Calu3 (cell line): ENCODE results near the gene SPOCK1. TPM values are rescaled to one million over a fixed set of nuclear protein-coding genes. Genes with fewer than 3 reads are reported as not detected.

Experiments
- BruUV-seq: library from RNA; stranded (reverse); fragments of 400-500 nt; replicated peaks from 2 replicates; lab custom pipeline; 2021; lab: Mats Ljungman, UMichigan
- CTCF ChIA-PET: fragments of 300-600 bp; sonication (Branson Sonifier 250); formaldehyde crosslinking; loops from one replicate; lab custom pipeline; 2022; ENCODE audit warnings: antibody characterized with exemption; lab: Charles Lee
- DNase-seq: peaks from one replicate; pipeline ENCODE4 v3.0.0; 2022
- H3K27ac Mint-ChIP-seq: one replicate; pipeline ENCODE4 v1.8.0; 2022; ENCODE audit warnings: mixed read lengths; ENCODE audit not compliant: unreplicated experiment
- H3K27me3 Mint-ChIP-seq: one replicate; pipeline ENCODE4 v1.8.0; 2022; ENCODE audit warnings: mixed read lengths; ENCODE audit not compliant: unreplicated experiment
- H3K36me3 Mint-ChIP-seq: one replicate; pipeline ENCODE4 v1.8.0; 2022; ENCODE audit warnings: mild to moderate bottlenecking, moderate library complexity, mixed read lengths; ENCODE audit not compliant: insufficient read depth, unreplicated experiment
- H3K4me1 Mint-ChIP-seq: one replicate; pipeline ENCODE4 v1.8.0; 2022; ENCODE audit warnings: mild to moderate bottlenecking, low read depth, mixed read lengths; ENCODE audit not compliant: unreplicated experiment
- H3K4me3 Mint-ChIP-seq: one replicate; pipeline ENCODE4 v1.8.0; 2022; ENCODE audit warnings: mild to moderate bottlenecking, low read depth, moderate library complexity, mixed read lengths; ENCODE audit not compliant: unreplicated experiment
- H3K9me3 Mint-ChIP-seq: one replicate; pipeline ENCODE4 v1.8.0; 2022; ENCODE audit warnings: low read depth, mixed read lengths; ENCODE audit not compliant: unreplicated experiment
- CTCF ChIP-seq: fragments of 200-600 bp; IDR thresholded peaks from one replicate; pipeline ENCODE4 v1.8.0; 2022; ENCODE audit warnings: antibody characterized with exemption; ENCODE audit not compliant: unreplicated experiment
- intact Hi-C: fragments of 100-400 bp; cut with micrococcal nuclease; formaldehyde crosslinking; loops from one replicate; pipeline ENCODE4 v1.10.0; 2022; ENCODE audit not compliant: unreplicated experiment
- total RNA-seq: library from RNA; stranded (reverse); gene quantifications from 2 replicates; pipeline ENCODE4 v1.2.3, GENCODE V29; 2022

Gene SPOCK1
- total RNA-seq, 1 experiment from 2014 or later = 3.2 TPM

GRCh38 chr5:137335493-137335892, 163.6 kb downstream of the SPOCK1 start:
- Mint-ChIP-seq H3K36me3 (no peaks in the 10 kb centered on the region), H3K27me3 (peaks cover 61% of the 10 kb centered on the region), H3K4me1 (peaks cover 12% of the 10 kb centered on the region), H3K9me3 (no peaks in the 10 kb centered on the region), H3K27ac (no peak overlapping the region), H3K4me3 (no peak overlapping the region)
- BruUV-seq = no TSS peak
- CTCF ChIA-PET = no interaction called here
- intact Hi-C loops = no loop called here
- no peak for TF ChIP-seq CTCF
- no peak for DNase-seq

GRCh38 chr5:137333928-137334327, 165.2 kb downstream of the SPOCK1 start:
- intact Hi-C loops = no loop called here
- TF ChIP-seq CTCF = no peak
- Mint-ChIP-seq H3K36me3 (no peaks in the 10 kb centered on the region), H3K4me3 (no peak overlapping the region), H3K9me3 (no peaks in the 10 kb centered on the region), H3K27me3 (peaks cover 75% of the 10 kb centered on the region), H3K27ac (no peak overlapping the region), H3K4me1 (peaks cover 12% of the 10 kb centered on the region)
- CTCF ChIA-PET = interaction anchor here (0.6 kb wide), 1 partner anchor 28 kb away, joined by 3 read pairs; no protein-coding TSS in a partner anchor
- BruUV-seq = no TSS peak
- DNase-seq = no peak

- Mint-ChIP-seq H3K27ac (no peak overlapping the region), H3K4me1 (peaks cover 12% of the 10 kb centered on the region), H3K36me3 (no peaks in the 10 kb centered on the region), H3K4me3 (no peak overlapping the region), H3K27me3 (peaks cover 75% of the 10 kb centered on the region), H3K9me3 (no peaks in the 10 kb centered on the region)
- no peak for TF ChIP-seq CTCF
- CTCF ChIA-PET = no interaction called here
- no TSS peak for BruUV-seq
- intact Hi-C loops = no loop called here
- no peak for DNase-seq
These were observed 165.7 kb downstream of the SPOCK1 start for GRCh38 chr5:137333475-137333874.

- H3K9me3 Mint-ChIP-seq = no peaks in the 10 kb centered on the region
- CTCF ChIA-PET = no interaction called here
These were observed 166.8 kb downstream of the SPOCK1 start for GRCh38 chr5:137332296-137332695.

More at GRCh38 chr5:137332296-137332695, 166.8 kb downstream of the SPOCK1 start:
- BruUV-seq = no TSS peak
- DNase-seq = no peak
- TF ChIP-seq CTCF = no peak
- Mint-ChIP-seq H3K27me3 (peaks cover 68% of the 10 kb centered on the region), H3K27ac (no peak overlapping the region), H3K4me1 (peaks cover 12% of the 10 kb centered on the region), H3K36me3 (no peaks in the 10 kb centered on the region), H3K4me3 (no peak overlapping the region)
- intact Hi-C loops = no loop called here
